AG04450 (cell line): Measurements from ENCODE around the gene RCAN2. TPM values are rescaled to one million over a fixed set of nuclear protein-coding genes. Genes with fewer than 3 reads are reported as not detected.

Source experiments
- CTCF ChIA-PET: fragments of 300-600, 350-600 bp; formaldehyde crosslinking; extraction: SDS; loops from one replicate; lab custom pipeline; 2022; ENCODE audit warnings: antibody characterized with exemption, inconsistent platforms; lab: Charles Lee
- POLR2A ChIA-PET: fragments of 350-600 bp; formaldehyde crosslinking; extraction: SDS; loops from one replicate; lab custom pipeline; 2021; ENCODE audit warnings: antibody characterized with exemption, inconsistent platforms; lab: Yijun Ruan, JAX
- DNase-seq: peaks from one replicate; pipeline ENCODE4 v3.0.0-alpha.2; 2011; ENCODE audit warnings: low read depth, low spot score
- H3K27ac ChIP-seq: one replicate; pipeline ENCODE4 v1.5.1; 2012; ENCODE audit warnings: low read depth, low read length, control low read depth
- H3K27me3 ChIP-seq: one replicate; pipeline ENCODE4 v1.6.0; 2012; ENCODE audit warnings: low read length; ENCODE audit not compliant: control insufficient read depth, insufficient read depth
- H3K4me3 ChIP-seq: 2 replicates; pipeline ENCODE4 v1.5.1; 2011; ENCODE audit warnings: mild to moderate bottlenecking, low read depth, low read length, control low read depth
- H3K9me3 ChIP-seq: 2 replicates; pipeline ENCODE4 v1.5.1; 2012; ENCODE audit warnings: low read length; ENCODE audit not compliant: control insufficient read depth, insufficient read depth
- CTCF ChIP-seq: IDR thresholded peaks from 2 replicates; pipeline ENCODE4 v1.5.1; 2011; ENCODE audit warnings: low read depth, low read length, control low read depth, inconsistent platforms
- polyA plus RNA-seq: library from polyadenylated mRNA; depleted of rRNA; stranded (reverse); fragments of >200 nt; gene quantifications from 2 replicates; pipeline ENCODE4 v1.2.3, GENCODE V29; 2011

RCAN2 gene
- polyA plus RNA-seq, 1 experiment = 0.11 TPM

DNA sequence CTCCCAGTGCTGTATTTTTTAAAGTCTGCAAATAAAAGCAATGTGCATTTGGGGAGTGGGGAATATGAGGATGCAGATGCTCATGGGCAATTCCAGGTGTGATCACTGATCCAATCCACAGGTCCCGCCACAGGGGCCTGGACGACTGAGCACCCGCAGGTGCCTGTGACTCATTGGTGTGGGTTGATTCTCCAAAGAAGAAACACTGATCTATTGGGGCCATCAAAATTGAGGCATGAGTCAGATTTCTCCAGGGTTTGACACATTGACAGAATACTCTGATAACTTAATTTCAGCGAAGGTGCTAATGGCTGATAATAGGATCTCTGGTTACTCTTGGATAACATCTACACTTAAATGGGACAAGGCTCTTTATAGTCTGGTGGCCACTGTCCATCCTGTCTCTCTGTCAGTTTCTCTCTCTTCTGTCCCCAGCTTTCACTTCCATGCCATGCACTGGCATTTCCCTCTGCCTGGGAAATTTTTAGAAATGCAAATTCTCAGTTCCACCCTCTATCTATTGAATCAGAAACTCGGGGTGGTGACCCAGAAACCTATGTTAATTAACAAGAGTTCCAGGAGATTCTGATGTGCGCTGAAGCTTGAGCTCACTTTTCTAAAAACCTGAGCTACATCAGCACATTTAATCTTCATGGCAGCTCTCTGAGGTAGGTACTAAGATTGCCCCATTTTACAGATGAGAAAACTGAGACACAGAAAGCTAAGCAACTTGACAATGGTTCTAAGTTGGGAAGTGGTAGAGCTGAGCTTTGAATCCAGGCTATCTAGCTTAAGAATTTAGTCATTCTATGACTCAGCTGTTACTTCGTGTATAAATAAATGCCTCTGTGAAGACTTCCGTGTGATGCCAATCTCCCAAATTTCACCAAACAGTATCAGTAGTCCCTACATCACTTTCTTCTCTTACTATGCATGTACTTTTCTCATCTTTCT lies 10.2 kb upstream of the RCAN2 start:
- CTCF ChIA-PET = no interaction called here
- no peak for DNase-seq
- H3K27me3 ChIP-seq = no peaks in the 10 kb centered on the region
- no peak for TF ChIP-seq CTCF
- POLR2A ChIA-PET = no interaction called here
- no peak overlapping the region for H3K4me3 ChIP-seq
- H3K27ac ChIP-seq = no peak overlapping the region
- H3K9me3 ChIP-seq = no peaks in the 10 kb centered on the region

DNA sequence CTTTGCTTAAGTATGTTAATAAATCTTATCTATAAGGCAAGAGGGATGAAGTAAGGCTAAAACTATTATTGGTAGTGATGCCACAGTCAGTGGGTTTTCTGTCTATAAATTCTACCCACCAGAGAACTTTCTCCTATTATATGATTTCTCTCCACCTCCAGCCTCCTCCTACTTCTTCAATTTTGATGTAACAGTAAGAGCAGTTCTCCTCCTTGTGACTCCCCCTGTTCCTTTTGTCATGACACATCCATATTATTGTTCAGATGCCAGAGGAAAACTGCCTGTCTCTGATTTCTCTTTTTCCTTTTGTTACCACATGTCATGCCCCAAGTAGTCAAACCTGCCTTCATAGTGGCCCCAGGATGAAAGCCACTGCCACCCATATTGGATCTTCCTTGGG lies 9.1 kb upstream of the RCAN2 start:
- no peak overlapping the region for H3K4me3 ChIP-seq
- H3K27ac ChIP-seq = no peak overlapping the region
- H3K27me3 ChIP-seq = no peaks in the 10 kb centered on the region
- no peaks in the 10 kb centered on the region for H3K9me3 ChIP-seq
- POLR2A ChIA-PET = no interaction called here
- no peak for DNase-seq
- CTCF ChIA-PET = no interaction called here
- TF ChIP-seq CTCF = no peak

DNA sequence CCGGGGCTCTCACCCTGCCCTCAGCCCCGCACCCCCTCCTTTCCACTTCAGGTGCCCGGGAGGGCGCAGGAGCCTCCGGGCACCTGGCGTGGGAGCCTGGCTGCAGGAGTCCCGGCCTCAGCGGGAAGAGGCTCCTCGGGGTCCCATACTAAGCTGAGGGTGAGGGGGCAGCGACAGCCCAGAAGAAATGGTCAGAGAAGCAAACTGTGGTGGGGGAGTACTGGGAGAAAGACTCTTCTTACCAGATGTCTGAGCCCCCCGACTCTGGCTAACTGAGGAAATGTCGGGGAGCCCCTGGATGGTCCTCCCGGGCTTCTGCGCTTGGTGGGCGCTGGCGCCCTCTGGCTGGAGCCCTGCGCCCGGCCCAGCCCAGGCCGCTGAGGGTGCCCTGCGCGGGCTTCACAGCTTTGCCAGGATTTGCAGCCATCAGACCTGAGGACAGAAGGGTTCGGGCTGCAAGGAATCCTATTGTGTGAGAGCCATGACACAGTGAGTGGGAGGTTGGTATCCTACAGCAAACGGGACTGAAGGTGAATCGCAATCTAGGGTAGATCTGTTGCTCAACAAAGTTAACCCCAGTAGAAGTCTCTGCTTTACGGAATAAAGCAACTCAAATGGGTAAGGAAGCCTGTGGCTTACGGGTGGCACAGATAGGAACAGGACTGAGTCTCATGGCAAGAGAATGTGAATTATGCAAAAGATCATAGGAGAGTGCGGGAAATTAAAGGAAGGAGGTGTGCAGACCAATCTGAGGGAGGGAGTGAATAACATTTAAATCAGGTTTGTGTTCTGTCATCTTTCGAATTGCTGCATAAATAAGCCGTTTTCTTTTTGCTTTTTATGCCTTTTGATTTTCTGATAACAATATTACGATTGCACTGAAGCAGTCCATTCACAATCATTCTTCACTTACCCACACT lies 639 bp upstream of the RCAN2 start:
- peak; percentile 43; the same call in 1 of the 2 replicates for TF ChIP-seq CTCF
- Histone ChIP-seq H3K27me3 (peaks cover 24% of the 10 kb centered on the region), H3K27ac (no peak overlapping the region), H3K9me3 (no peaks in the 10 kb centered on the region; the same call in 1 of the 2 replicates), H3K4me3 (peak overlapping the region; percentile 36)
- CTCF ChIA-PET = no interaction called here
- POLR2A ChIA-PET = no interaction called here
- DNase-seq = no peak

DNA sequence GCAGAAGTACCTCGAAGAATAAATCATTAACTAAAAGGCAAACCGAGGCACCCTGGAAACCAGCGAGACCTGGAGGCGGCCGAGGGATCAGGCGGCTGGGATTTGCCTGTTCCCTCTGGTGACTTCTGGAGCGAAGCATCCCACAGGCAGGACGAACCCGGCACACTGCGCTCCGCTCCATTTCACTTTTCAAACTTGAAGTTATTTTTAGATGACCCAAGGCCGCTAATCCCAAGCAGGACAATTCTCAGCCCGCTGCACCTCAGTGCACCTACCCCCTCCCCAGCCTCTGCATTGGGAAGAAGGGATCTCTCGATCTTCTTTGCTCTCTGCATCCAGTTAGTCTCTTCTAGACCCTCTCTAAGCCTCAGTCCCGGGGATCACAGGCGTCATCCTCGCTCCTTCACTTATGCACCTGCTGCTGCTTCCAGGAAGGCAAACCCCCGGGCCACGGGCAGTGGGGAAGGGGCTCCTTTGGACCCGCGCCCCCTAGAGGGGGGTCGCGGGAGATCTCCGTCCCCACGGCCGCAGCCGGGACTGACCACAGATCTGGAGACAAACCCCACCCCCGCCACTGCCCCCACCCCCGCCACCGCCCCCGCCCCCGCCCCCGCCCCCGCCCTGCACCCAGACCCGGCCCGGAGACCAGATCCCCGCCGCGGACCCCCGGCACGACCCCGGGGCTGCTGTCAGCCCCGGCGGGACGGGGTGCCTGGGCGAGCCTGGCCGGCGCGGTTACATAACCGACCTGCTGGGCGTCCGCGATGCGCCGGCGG lies 636 bp downstream of the RCAN2 start:
- CTCF ChIA-PET = no interaction called here
- H3K4me3 ChIP-seq = peak overlapping the region; percentile 36; the same call in 1 of the 2 replicates
- H3K27ac ChIP-seq = no peak overlapping the region
- POLR2A ChIA-PET = no interaction called here
- H3K27me3 ChIP-seq = peaks cover 24% of the 10 kb centered on the region
- TF ChIP-seq CTCF = no peak; the same call in 1 of the 2 replicates
- DNase-seq = no peak
- H3K9me3 ChIP-seq = no peaks in the 10 kb centered on the region; the same call in 1 of the 2 replicates
